Spleen (tissue), 11 donors: ENCODE results near the gene PTPRT. TPM values are rescaled to one million over a fixed set of nuclear protein-coding genes. Genes with fewer than 3 reads are reported as not detected.

Experiments
- DNase-seq: peaks from one replicate; pipeline ENCODE4 v3.0.0-alpha.2; 2020
- H3K27ac ChIP-seq, 8 donors: fragments of 200-600 bp; sonication (generic) in 7 of 8; 1 replicate in 4 of 8; 2 replicates in 4 of 8; pipeline versions ENCODE4 v1.5.0 to v1.8.0; 2016 to 2021; ENCODE audit warnings: inconsistent platforms in 4 of 8, mild to moderate bottlenecking in 4 of 8, moderate library complexity in 1 of 8
- H3K27me3 ChIP-seq, 7 donors: fragments of 200-600 bp; sonication (generic) in 6 of 7; replicated peaks in 1 of 7; 1 replicate in 4 of 7; 2 replicates in 3 of 7; pipeline versions ENCODE4 v1.5.0 to v1.8.0; 2016 to 2021; ENCODE audit warnings: inconsistent platforms in 3 of 7, mild to moderate bottlenecking in 1 of 7
- H3K36me3 ChIP-seq, 6 donors: fragments of 200-600 bp; sonication (generic) in 5 of 6; 1 replicate in 4 of 6; 2 replicates in 2 of 6; pipeline versions ENCODE4 v1.5.0 to v1.8.0; 2016 to 2021; ENCODE audit warnings: inconsistent platforms in 2 of 6
- H3K4me1 ChIP-seq, 6 donors: fragments of 200-600 bp; sonication (generic) in 5 of 6; 1 replicate in 3 of 6; 2 replicates in 3 of 6; pipeline versions ENCODE4 v1.5.0 to v1.8.0; 2016 to 2021; ENCODE audit warnings: inconsistent platforms in 3 of 6
- H3K4me3 ChIP-seq, 8 donors: fragments of 200-600 bp; sonication (generic) in 7 of 8; 1 replicate in 4 of 8; 2 replicates in 4 of 8; pipeline versions ENCODE4 v1.5.0 to v1.8.0; 2016 to 2021; ENCODE audit warnings: inconsistent platforms in 4 of 8, mild to moderate bottlenecking in 4 of 8, moderate library complexity in 2 of 8
- H3K9me3 ChIP-seq, 8 donors: fragments of 200-600 bp; sonication (generic) in 7 of 8; 1 replicate in 4 of 8; 2 replicates in 4 of 8; pipeline versions ENCODE4 v1.5.0 to v1.8.0; 2016 to 2021; ENCODE audit warnings: inconsistent platforms in 4 of 8
- CTCF ChIP-seq, 11 experiments: fragments of 200-600 bp in 7 of 11; fragments of 450-650 bp in 4 of 11; sonication (generic) in 4 of 11; IDR thresholded peaks in 8 of 11; conservative IDR thresholded peaks in 3 of 11; 1 replicate in 7 of 11; 2 replicates in 4 of 11; pipeline versions ENCODE4 v1.4.0 to v1.8.0; 2016 to 2021; ENCODE audit warnings: antibody characterized with exemption in 11 of 11, inconsistent platforms in 4 of 11, mild to moderate bottlenecking in 1 of 11
- POLR2A ChIP-seq, 3 donors: fragments of 450-650 bp; IDR thresholded peaks; one replicate each; pipeline ENCODE4 v1.5.1; 2017; ENCODE audit warnings: antibody characterized with exemption in 3 of 3, mild to moderate bottlenecking in 1 of 3
- POLR2AphosphoS5 ChIP-seq, 3 donors: sonication (generic); formaldehyde crosslinking; IDR thresholded peaks; one replicate each; pipeline ENCODE4 v1.5.1; 2017; ENCODE audit warnings: antibody characterized with exemption in 3 of 3
- WGBS, 5 donors: extraction: QIAGEN DNeasy Blood & Tissue Kit in 3 of 5; methylation state at CpG; one replicate each; pipeline versions ENCODE4 v1.1.5 to v1.1.7; 2013 to 2018; 5-methylcytosine and 5-hydroxymethylcytosine counted together
- intact Hi-C: fragments of 100-400 bp; cut with DNase I; formaldehyde crosslinking; loops from one replicate; pipeline ENCODE4 v1.15.0; 2023; ENCODE audit warnings: low total_unique reads
- polyA plus RNA-seq, 3 donors: library from polyadenylated mRNA; stranded (reverse); fragments of 200-250 nt; gene quantifications; one replicate each; pipeline ENCODE4 v1.2.1, GENCODE V29; 2013
- total RNA-seq, 7 donors: library from RNA; depleted of rRNA in 3 of 7; stranded (reverse); fragments of >200 nt in 3 of 7; fragmentation: NEBNext Ultra II Directional in 4 of 7; extraction: Animal tissue kit (Norgen Biotek cat#: 25700) in 4 of 7; gene quantifications; one replicate each; pipeline versions ENCODE4 v1.1.0 to v1.2.1, GENCODE V29; 2016 to 2021
- donor health status: healthy with polysubstance abuse.
- donor health status: DM: no; HTN: no; CAD: no; lungs with moderate emphysema.
- donor health status: DM: no; HTN: no; CAD: no.
- donor health status: Bipolar disorder and iron deficiency.
- donor health status: healthy.
- donor health status: DM: no; HTN: no; CAD: no.
- donor health status: DM: yes; HTN: yes; CAD: no.

The PTPRT gene
- total and polyA plus RNA-seq, 10 donors, result 0.02 to 4.7 (median 1.2) TPM

- no peaks in the 10 kb centered on the region for H3K4me1 ChIP-seq
- 61 to 100% (median 68%) methylated on average over 1 of the region's 1 CpG for WGBS, 5 donors
These were observed 547.8 kb downstream of the PTPRT start for GRCh38 chr20:42641886-42642285.

DNA sequence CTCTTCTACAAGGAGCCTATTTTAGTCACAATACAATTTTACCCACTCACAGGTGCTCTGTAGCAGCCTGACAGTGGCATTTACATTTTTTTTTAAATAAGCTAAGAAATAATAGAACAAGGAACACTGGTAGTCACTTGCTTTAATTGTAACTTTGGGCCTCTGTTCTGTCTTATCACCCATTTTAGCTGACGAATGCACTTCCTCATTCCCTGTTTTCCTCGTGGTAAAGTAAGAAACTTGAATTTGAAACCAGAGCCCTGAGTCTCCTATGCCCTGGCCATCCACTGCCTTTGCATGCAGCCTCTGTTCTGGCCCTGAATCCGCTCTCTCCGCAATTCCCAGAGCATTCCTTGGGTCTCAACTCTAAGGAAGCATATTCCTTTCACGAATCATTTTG, 550.6 kb downstream of the PTPRT start:
- 46 to 57% (median 53%) methylated on average over 5 of the region's 5 CpGs for WGBS, 5 donors
- Histone ChIP-seq H3K27ac (no peak overlapping the region), H3K27me3 (no peaks in the 10 kb centered on the region), H3K9me3 (peaks cover 0 to 24% (median 4%) of the 10 kb centered on the region in 8 donors), H3K4me3 (no peak overlapping the region), H3K4me1 (no peaks in the 10 kb centered on the region), H3K36me3 (no peaks in the 10 kb centered on the region)
- TF ChIP-seq POLR2A (IDR thresholded peaks at IDR 0.05) (no peak), CTCF (IDR thresholded peaks at IDR 0.05 in 8 of 11, conservative IDR thresholded peaks at IDR 0.05 in 3 of 11) (no peak), POLR2AphosphoS5 (IDR thresholded peaks at IDR 0.05) (no peak)
- intact Hi-C loops, result no loop called here
- DNase-seq, result no peak

More at GRCh38 chr20:42641886-42642285, 547.8 kb downstream of the PTPRT start:
- H3K9me3 ChIP-seq, result peaks cover 0 to 30% (median 4%) of the 10 kb centered on the region in 8 donors
- no peaks in the 10 kb centered on the region for H3K36me3 ChIP-seq
- H3K27me3 ChIP-seq, result no peaks in the 10 kb centered on the region
- no peak for DNase-seq
- no peak overlapping the region for H3K4me3 ChIP-seq
- intact Hi-C loops, result no loop called here
- no peak overlapping the region for H3K27ac ChIP-seq
- TF ChIP-seq POLR2A (IDR thresholded peaks at IDR 0.05), result no peak
- no peak for TF ChIP-seq POLR2AphosphoS5 (IDR thresholded peaks at IDR 0.05)
- no peak for TF ChIP-seq CTCF (IDR thresholded peaks at IDR 0.05 in 8 of 11, conservative IDR thresholded peaks at IDR 0.05 in 3 of 11)

GRCh38 chr20:42635699-42636411, 553.9 kb downstream of the PTPRT start:
- Histone ChIP-seq H3K4me1 (no peaks in the 10 kb centered on the region), H3K36me3 (no peaks in the 10 kb centered on the region), H3K4me3 (no peak overlapping the region), H3K9me3 (no peaks in the 10 kb centered on the region), H3K27ac (no peak overlapping the region), H3K27me3 (no peaks in the 10 kb centered on the region)
- TF ChIP-seq CTCF (IDR thresholded peaks at IDR 0.05 in 8 of 11, conservative IDR thresholded peaks at IDR 0.05 in 3 of 11), result no peak
- no peak for TF ChIP-seq POLR2A (IDR thresholded peaks at IDR 0.05)
- TF ChIP-seq POLR2AphosphoS5 (IDR thresholded peaks at IDR 0.05), result no peak
- intact Hi-C loops, result no loop called here
- WGBS, 5 donors, result 73 to 84% (median 78%) methylated on average over 6 of the region's 6 CpGs
- no peak for DNase-seq

DNA sequence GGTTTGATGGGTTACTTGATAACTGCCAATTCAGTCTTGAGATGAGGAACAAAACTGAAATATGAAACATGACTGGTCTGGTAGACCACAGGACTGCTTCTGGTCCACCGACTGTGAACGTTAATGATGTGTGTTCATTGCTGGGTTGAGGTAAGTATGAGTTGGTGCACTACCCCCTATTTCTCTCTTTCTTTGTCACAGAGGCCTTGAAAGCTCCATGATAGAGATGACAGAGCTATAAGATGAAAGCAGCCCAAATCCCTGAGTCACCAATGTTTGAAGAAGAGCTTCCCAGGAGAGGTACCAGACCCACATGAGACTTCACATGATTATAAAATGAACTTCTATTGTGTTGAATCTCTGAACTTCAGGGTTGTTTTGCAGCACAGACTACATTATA, 555.5 kb downstream of the PTPRT start:
- H3K27ac ChIP-seq, result no peak overlapping the region
- H3K27me3 ChIP-seq, result no peaks in the 10 kb centered on the region
- no peak for DNase-seq
- intact Hi-C loops, result no loop called here
- no peak overlapping the region for H3K4me3 ChIP-seq
- no peaks in the 10 kb centered on the region for H3K4me1 ChIP-seq
- peaks cover 0 to 4% (median 0%) of the 10 kb centered on the region in 8 donors for H3K9me3 ChIP-seq
- H3K36me3 ChIP-seq, result no peaks in the 10 kb centered on the region
- no peak for TF ChIP-seq POLR2AphosphoS5 (IDR thresholded peaks at IDR 0.05)
- no peak for TF ChIP-seq CTCF (IDR thresholded peaks at IDR 0.05 in 8 of 11, conservative IDR thresholded peaks at IDR 0.05 in 3 of 11)
- no peak for TF ChIP-seq POLR2A (IDR thresholded peaks at IDR 0.05)
- WGBS, 5 donors, result 80 to 88% (median 87%) methylated on average over 2 of the region's 2 CpGs
